OCI-LY1 (cell line): ENCODE data around the gene B3GLCT.
"Not testable (repeated sequence)": the region's sequence is repeated elsewhere in the genome, so short reads cannot be mapped to it uniquely, and the experiment has no call there.

ENCODE experiments used
- CTCF ChIP-seq: fragments of 200-600 bp; sonication (generic), shearing (Covaris generic); IDR thresholded peaks from 2 replicates; pipeline ENCODE4 v1.5.1; 2017; ENCODE audit warnings: mild to moderate bottlenecking, antibody characterized with exemption, low read length, moderate library complexity, mixed read lengths
- EZH2 ChIP-seq: fragments of 200-600 bp; sonication (generic), shearing (Covaris generic); IDR thresholded peaks from 2 replicates; pipeline ENCODE4 v1.8.0; 2017; ENCODE audit warnings: borderline replicate concordance, mixed run types, mild to moderate bottlenecking, antibody characterized with exemption, low read length, moderate library complexity, mixed read lengths

DNA sequence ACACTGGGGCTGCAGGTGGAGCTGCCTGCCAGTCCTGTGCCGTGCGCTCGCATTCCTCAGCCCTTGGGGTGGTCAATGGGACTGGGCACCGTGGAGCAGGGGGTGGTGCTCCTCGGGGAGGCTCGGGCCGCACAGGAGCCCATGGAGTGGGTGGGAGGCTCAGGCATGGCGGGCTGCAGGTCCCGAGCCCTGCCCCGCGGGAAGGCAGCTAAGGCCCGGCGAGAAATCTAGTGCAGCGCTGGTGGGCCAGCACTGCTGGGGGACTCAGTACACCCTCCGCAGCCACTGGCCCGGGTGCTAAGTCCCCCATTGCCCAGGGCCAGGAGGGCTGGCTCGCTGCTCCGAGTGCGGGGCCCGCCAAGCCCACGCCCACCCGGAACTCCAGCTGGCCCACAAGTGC lies 139.8 kb downstream of the B3GLCT start:
- not testable (repeated sequence) for TF ChIP-seq CTCF, EZH2
